ENCODE results near the gene FAM13A. TPM values are rescaled to one million over a fixed set of nuclear protein-coding genes. Genes with fewer than 3 reads are reported as not detected.

FAM13A gene
- total and polyA plus RNA-seq, 2 of the 4 experiments (the other 2 are of a cell fraction) = 13.1 to 22.0 TPM

GRCh38 chr4:89070041-89070440 lies 13.1 kb upstream of the FAM13A start:
- TF ChIP-seq BHLHE40 (IDR thresholded peaks at IDR 0.05; ENCODE audit: low read depth, low read length) (no peak), SMC3 (IDR thresholded peaks at IDR 0.05; ENCODE audit: low read depth, low read length) (no peak), FOS (IDR thresholded peaks at IDR 0.05; ENCODE audit: low read depth, low read length) (no peak), RAD21 (IDR thresholded peaks at IDR 0.05; ENCODE audit: low read length) (no peak), RFX5 (IDR thresholded peaks at IDR 0.05; ENCODE audit: low read depth, low read length) (no peak), POLR2A (IDR thresholded peaks at IDR 0.05; ENCODE audit: low read depth, low read length) (no peak), CEBPB (IDR thresholded peaks at IDR 0.05; ENCODE audit: low read depth, low read length) (no peak), NFE2L2 (IDR thresholded peaks at IDR 0.05; ENCODE audit: low read depth, low read length) (no peak), MXI1 (IDR thresholded peaks at IDR 0.05; ENCODE audit: borderline replicate concordance, low read depth, low read length) (no peak), CHD1 (IDR thresholded peaks at IDR 0.05; ENCODE audit: low read depth, low read length) (no peak)
- TF ChIP-seq, protein P1, sequence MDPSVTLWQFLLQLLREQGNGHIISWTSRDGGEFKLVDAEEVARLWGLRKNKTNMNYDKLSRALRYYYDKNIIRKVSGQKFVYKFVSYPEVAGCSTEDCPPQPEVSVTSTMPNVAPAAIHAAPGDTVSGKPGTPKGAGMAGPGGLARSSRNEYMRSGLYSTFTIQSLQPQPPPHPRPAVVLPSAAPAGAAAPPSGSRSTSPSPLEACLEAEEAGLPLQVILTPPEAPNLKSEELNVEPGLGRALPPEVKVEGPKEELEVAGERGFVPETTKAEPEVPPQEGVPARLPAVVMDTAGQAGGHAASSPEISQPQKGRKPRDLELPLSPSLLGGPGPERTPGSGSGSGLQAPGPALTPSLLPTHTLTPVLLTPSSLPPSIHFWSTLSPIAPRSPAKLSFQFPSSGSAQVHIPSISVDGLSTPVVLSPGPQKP (IDR thresholded peaks at IDR 0.05; ENCODE audit: borderline replicate concordance, low read depth, low read length) = no peak
- TF ChIP-seq, protein P2, sequence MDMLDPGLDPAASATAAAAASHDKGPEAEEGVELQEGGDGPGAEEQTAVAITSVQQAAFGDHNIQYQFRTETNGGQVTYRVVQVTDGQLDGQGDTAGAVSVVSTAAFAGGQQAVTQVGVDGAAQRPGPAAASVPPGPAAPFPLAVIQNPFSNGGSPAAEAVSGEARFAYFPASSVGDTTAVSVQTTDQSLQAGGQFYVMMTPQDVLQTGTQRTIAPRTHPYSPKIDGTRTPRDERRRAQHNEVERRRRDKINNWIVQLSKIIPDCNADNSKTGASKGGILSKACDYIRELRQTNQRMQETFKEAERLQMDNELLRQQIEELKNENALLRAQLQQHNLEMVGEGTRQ (IDR thresholded peaks at IDR 0.05; ENCODE audit: low read depth, low read length) = no peak
- Histone ChIP-seq H3K4me2 (ENCODE audit: low read depth, low read length) (no peak overlapping the region), H4K20me1 (ENCODE audit: insufficient read depth, low read length) (no peaks in the 10 kb centered on the region), H3K18ac (ENCODE audit: low read depth, low read length) (no peak overlapping the region), H3K79me1 (ENCODE audit: low read depth in 1 of 2, low read length in 2 of 2) (no peaks in the 10 kb centered on the region), H3K4me1 (ENCODE audit: control insufficient read depth, insufficient read depth, low read length) (no peaks in the 10 kb centered on the region), H3K36me3 (ENCODE audit: control insufficient read depth, insufficient read depth, low read length) (no peaks in the 10 kb centered on the region), H3K27ac (ENCODE audit: insufficient read depth, low read length) (no peak overlapping the region), H3K14ac (replicated peaks; ENCODE audit: low read depth, low read length) (no peak overlapping the region), H4K91ac (ENCODE audit: insufficient read depth, low read depth, low read length) (no peak overlapping the region), H3K9me3 (ENCODE audit: control insufficient read depth, insufficient read depth, low read length) (no peaks in the 10 kb centered on the region), H3K4me3 (ENCODE audit: insufficient read depth, low read depth, low read length) (no peak overlapping the region), H4K5ac (ENCODE audit: low read depth, low read length) (no peak overlapping the region), H3K9me1 (ENCODE audit: insufficient read depth, low read length) (no peaks in the 10 kb centered on the region), H3K56ac (ENCODE audit: extremely low read depth, insufficient read depth, low read length) (no peak overlapping the region), H2BK15ac (ENCODE audit: low read depth, low read length) (no peak overlapping the region), H3K23ac (ENCODE audit: low read depth, low read length) (no peak overlapping the region), H4K8ac (ENCODE audit: low read depth in 2 of 2, low read length in 2 of 2) (no peak overlapping the region), H2BK120ac (ENCODE audit: low read depth, low read length) (no peak overlapping the region), H3K27me3 (ENCODE audit: control insufficient read depth, insufficient read depth, low read length) (peaks cover 11% of the 10 kb centered on the region), H2AFZ (replicated peaks; ENCODE audit: low read length, poor library complexity) (no peak overlapping the region), H3K9ac (ENCODE audit: low read depth, low read length) (no peak overlapping the region), H2BK5ac (ENCODE audit: low read depth, low read length, poor library complexity, severe bottlenecking) (no peak overlapping the region), H2AK9ac (replicated peaks; ENCODE audit: low read depth, low read length, poor library complexity) (no peak overlapping the region), H2AK5ac (ENCODE audit: low read depth, low read length) (no peak overlapping the region), H3K4ac (ENCODE audit: low read depth, low read length) (no peak overlapping the region), H2BK20ac (ENCODE audit: low read depth, low read length) (no peak overlapping the region)
- in situ Hi-C loops (cut with MboI; ENCODE audit: low sequenced_read_pairs) (no loop called here), intact Hi-C loops (cut with micrococcal nuclease) (no loop called here), dilution Hi-C loops (cut with HindIII; ENCODE audit: low sequenced_read_pairs, unreplicated experiment) (no loop called here)
- no CpG with 5 or more reads among the region's 2 CpGs for WGBS, 2 experiments (ENCODE audit: extremely low coverage in 2 of 2, insufficient read length in 1 of 2)
- no peak for DNase-seq
- no peak for ATAC-seq (ENCODE audit: low read depth)
- ChIA-PET POLR2A (ENCODE audit: unreplicated experiment) (no interaction called here), CTCF (no interaction called here)
- BruUV-seq (replicated peaks) = no TSS peak

Data from IMR-90 (cell line).